Endothelial cell of umbilical vein (primary cell): ENCODE results near the gene PDIA5. TPM values are rescaled to one million over a fixed set of nuclear protein-coding genes. Genes with fewer than 3 reads are reported as not detected.

ENCODE experiments used
- BruUV-seq: library from RNA; stranded (reverse); fragments of 400-500 nt; replicated peaks from 2 replicates; lab custom pipeline; 2021; lab: Mats Ljungman, UMichigan
- CTCF ChIA-PET: fragments of 300-600, 350-600 bp; sonication (Branson Sonifier 250); formaldehyde crosslinking; loops from one replicate; lab custom pipeline; 2021; ENCODE audit warnings: antibody characterized with exemption, inconsistent platforms; lab: Charles Lee
- POLR2A ChIA-PET: fragments of 300-600, 350-600 bp; sonication (Branson Sonifier 250); formaldehyde crosslinking; loops from one replicate; lab custom pipeline; 2021; ENCODE audit warnings: antibody characterized with exemption, inconsistent platforms; lab: Charles Lee
- DNase-seq: peaks from one replicate; pipeline ENCODE4 v3.0.0-alpha.2; 2011; ENCODE audit warnings: low read depth, low spot score
- FAIRE-seq: peaks from 2 replicates; lab custom pipeline; 2011; peaks lifted over from hg19 to GRCh38; lab: Jason Lieb, UNC
- H2AFZ ChIP-seq: 2 replicates; pipeline ENCODE4 v1.6.0; 2012; ENCODE audit warnings: low read depth, low read length, control low read depth, inconsistent platforms
- H3K27ac ChIP-seq: 2 replicates; pipeline ENCODE4 v1.5.1; 2011; ENCODE audit warnings: low read depth, mild to moderate bottlenecking, control low read depth, low read length, moderate library complexity; ENCODE audit not compliant: insufficient read depth
- H3K27me3 ChIP-seq, 2 experiments: 2 replicates each; pipeline versions ENCODE4 v1.6.0 to v1.6.1; 2011; ENCODE audit warnings: low read length in 2 of 2, mixed read lengths in 1 of 2; ENCODE audit not compliant: control insufficient read depth in 2 of 2, insufficient read depth in 2 of 2
- H3K36me3 ChIP-seq, 2 experiments: 2 replicates in 1 of 2; 3 replicates in 1 of 2; pipeline ENCODE4 v1.5.1; 2011; ENCODE audit warnings: low read length in 2 of 2, mild to moderate bottlenecking in 1 of 2, moderate library complexity in 1 of 2; ENCODE audit not compliant: control insufficient read depth in 2 of 2, insufficient read depth in 2 of 2; ENCODE audit errors: extremely low read depth in 1 of 2
- H3K4me1 ChIP-seq: 3 replicates; pipeline ENCODE4 v1.5.1; 2011; ENCODE audit warnings: mild to moderate bottlenecking, low read length; ENCODE audit not compliant: control insufficient read depth, insufficient read depth; ENCODE audit errors: extremely low read depth
- H3K4me2 ChIP-seq: 2 replicates; pipeline ENCODE4 v1.6.1; 2011; ENCODE audit warnings: low read length, control low read depth, mixed read lengths; ENCODE audit not compliant: insufficient read depth
- H3K4me3 ChIP-seq, 3 experiments: fragments of 200-600 bp in 1 of 3; sonication (generic), shearing (Covaris generic) in 1 of 3; replicated peaks in 1 of 3; 2 replicates each; pipeline ENCODE4 v1.5.1; 2011 to 2016; ENCODE audit warnings: control low read depth in 3 of 3, low read length in 3 of 3, mild to moderate bottlenecking in 2 of 3, inconsistent platforms in 1 of 3, low read depth in 1 of 3, moderate library complexity in 1 of 3; ENCODE audit not compliant: insufficient read depth in 1 of 3
- H3K79me2 ChIP-seq: 2 replicates; pipeline ENCODE4 v1.6.0; 2012; ENCODE audit warnings: low read length, inconsistent platforms; ENCODE audit not compliant: control insufficient read depth, insufficient read depth
- H3K9ac ChIP-seq: replicated peaks from 2 replicates; pipeline ENCODE3; 2011; ENCODE audit warnings: low read length, control low read depth; ENCODE audit not compliant: insufficient read depth; ENCODE audit errors: extremely low read depth
- H3K9me1 ChIP-seq: replicated peaks from 3 replicates; pipeline ENCODE4 v1.6.0; 2011; ENCODE audit warnings: mild to moderate bottlenecking, low read length; ENCODE audit not compliant: control insufficient read depth, insufficient read depth; ENCODE audit errors: extremely low read depth
- H3K9me3 ChIP-seq: replicated peaks from 2 replicates; pipeline ENCODE4 v1.5.1; 2012; ENCODE audit warnings: low read length, inconsistent platforms; ENCODE audit not compliant: control insufficient read depth, insufficient read depth
- H4K20me1 ChIP-seq: replicated peaks from 2 replicates; pipeline ENCODE3; 2011; ENCODE audit warnings: mild to moderate bottlenecking, low read length; ENCODE audit not compliant: control insufficient read depth, insufficient read depth; ENCODE audit errors: extremely low read depth
- EZH2 ChIP-seq: IDR thresholded peaks from 2 replicates; pipeline ENCODE4 v1.6.1; 2012; ENCODE audit warnings: borderline replicate concordance, low read depth, mild to moderate bottlenecking, moderate library complexity, low read length, inconsistent platforms; ENCODE audit not compliant: severe bottlenecking
- FOS ChIP-seq: IDR thresholded peaks from 2 replicates; pipeline ENCODE4 v1.6.1; 2011; ENCODE audit warnings: mild to moderate bottlenecking, low read length, moderate library complexity, borderline replicate concordance; ENCODE audit not compliant: insufficient read depth
- GATA2 ChIP-seq: IDR thresholded peaks from 2 replicates; pipeline ENCODE4 v1.7.0; 2011; ENCODE audit warnings: low read depth, mild to moderate bottlenecking, moderate library complexity, mixed read lengths, low read length; ENCODE audit not compliant: insufficient read length, insufficient read depth
- JUN ChIP-seq: IDR thresholded peaks from 2 replicates; pipeline ENCODE4 v1.6.1; 2011; ENCODE audit warnings: borderline replicate concordance, low read depth; ENCODE audit not compliant: insufficient read length, insufficient read depth
- MYC ChIP-seq: IDR thresholded peaks from one replicate; pipeline ENCODE4 v1.6.1; 2011; ENCODE audit warnings: mild to moderate bottlenecking, low read depth, low read length
- POLR2A ChIP-seq: IDR thresholded peaks from 2 replicates; pipeline ENCODE4 v1.6.1; 2012; ENCODE audit warnings: low read depth, mild to moderate bottlenecking, control low read depth, low read length
- POLR2AphosphoS5 ChIP-seq: IDR thresholded peaks from 2 replicates; pipeline ENCODE4 v1.6.1; 2012; ENCODE audit warnings: low read depth, mild to moderate bottlenecking, control low read depth, low read length, moderate library complexity; ENCODE audit not compliant: insufficient read depth
- dilution Hi-C: fragments of 300-500 bp; cut with MboI; formaldehyde crosslinking; loops from one replicate; pipeline ENCODE4 v1.15.0; 2019; ENCODE audit warnings: low sequenced_read_pairs; ENCODE audit not compliant: extremely low pct_ligation_motif_present
- intact Hi-C: fragments of 100-400 bp; cut with micrococcal nuclease; formaldehyde crosslinking; loops from one replicate; pipeline ENCODE4 v1.10.0; 2022
- polyA plus RNA-seq, 4 experiments: library from polyadenylated mRNA; depleted of rRNA in 3 of 4; stranded (reverse) in 3 of 4; unstranded in 1 of 4; fragments of >200 nt; gene quantifications; 2 replicates each; pipeline versions ENCODE4 v1.2.1 to v1.2.3, GENCODE V29; 2011 to 2012; ENCODE audit warnings: missing spikeins in 1 of 4
- total RNA-seq: library from RNA; stranded (reverse); gene quantifications from 2 replicates; pipeline ENCODE4 v1.2.3, GENCODE V29; 2021
- TF ChIP-seq, protein P1 (sequence below), 2 donors: IDR thresholded peaks; 1 replicate in 1 of 2; 2 replicates in 1 of 2; pipeline ENCODE4 v1.5.1; 2011; ENCODE audit warnings: low read length in 2 of 2, mild to moderate bottlenecking in 2 of 2, moderate library complexity in 2 of 2, control low read depth in 1 of 2, inconsistent platforms in 1 of 2, low read depth in 1 of 2; ENCODE audit not compliant: insufficient read depth in 1 of 2; ENCODE audit errors: extremely low read depth in 1 of 2
- TF ChIP-seq, protein P2 (sequence below): IDR thresholded peaks from 2 replicates; pipeline ENCODE4 v1.6.1; 2011; ENCODE audit not compliant: insufficient read depth, insufficient read length

Gene PDIA5
- total and polyA plus RNA-seq, 2 donors (not counting 3 experiments of a cell fraction or from before 2014, with no cell fraction given): 55.7 to 85.6 TPM

- POLR2A ChIA-PET: no interaction called here
- H3K36me3 ChIP-seq: peaks cover 18 to 32% of the 10 kb centered on the region in 2 experiments
- FAIRE-seq: no peak
Observed at GRCh38 chr3:123163141-123163540, 96.3 kb downstream of the PDIA5 start.

GRCh38 chr3:123165163-123165562, 98.3 kb downstream of the PDIA5 start:
- H3K79me2 ChIP-seq: no peaks in the 10 kb centered on the region
- H3K36me3 ChIP-seq: peaks cover 15 to 25% of the 10 kb centered on the region in 2 experiments
- no peaks in the 10 kb centered on the region for H3K4me1 ChIP-seq
- no peak overlapping the region for H3K27ac ChIP-seq
- H2AFZ ChIP-seq: no peak overlapping the region
- intact Hi-C loops (no loop called here), dilution Hi-C loops (no loop called here)
- BruUV-seq: no TSS peak
- no peaks in the 10 kb centered on the region for H3K9me3 ChIP-seq
- no peak overlapping the region for H3K4me3 ChIP-seq
- H3K9me1 ChIP-seq: no peaks in the 10 kb centered on the region
- TF ChIP-seq, protein P1, sequence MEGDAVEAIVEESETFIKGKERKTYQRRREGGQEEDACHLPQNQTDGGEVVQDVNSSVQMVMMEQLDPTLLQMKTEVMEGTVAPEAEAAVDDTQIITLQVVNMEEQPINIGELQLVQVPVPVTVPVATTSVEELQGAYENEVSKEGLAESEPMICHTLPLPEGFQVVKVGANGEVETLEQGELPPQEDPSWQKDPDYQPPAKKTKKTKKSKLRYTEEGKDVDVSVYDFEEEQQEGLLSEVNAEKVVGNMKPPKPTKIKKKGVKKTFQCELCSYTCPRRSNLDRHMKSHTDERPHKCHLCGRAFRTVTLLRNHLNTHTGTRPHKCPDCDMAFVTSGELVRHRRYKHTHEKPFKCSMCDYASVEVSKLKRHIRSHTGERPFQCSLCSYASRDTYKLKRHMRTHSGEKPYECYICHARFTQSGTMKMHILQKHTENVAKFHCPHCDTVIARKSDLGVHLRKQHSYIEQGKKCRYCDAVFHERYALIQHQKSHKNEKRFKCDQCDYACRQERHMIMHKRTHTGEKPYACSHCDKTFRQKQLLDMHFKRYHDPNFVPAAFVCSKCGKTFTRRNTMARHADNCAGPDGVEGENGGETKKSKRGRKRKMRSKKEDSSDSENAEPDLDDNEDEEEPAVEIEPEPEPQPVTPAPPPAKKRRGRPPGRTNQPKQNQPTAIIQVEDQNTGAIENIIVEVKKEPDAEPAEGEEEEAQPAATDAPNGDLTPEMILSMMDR (IDR thresholded peaks at IDR 0.05; ENCODE audit: extremely low read depth in 1 of 2, insufficient read depth in 1 of 2, low read depth in 1 of 2, low read length in 2 of 2): no peak
- no peak for TF ChIP-seq GATA2
- no peak for TF ChIP-seq FOS
- no peak for TF ChIP-seq EZH2
- TF ChIP-seq, protein P2, sequence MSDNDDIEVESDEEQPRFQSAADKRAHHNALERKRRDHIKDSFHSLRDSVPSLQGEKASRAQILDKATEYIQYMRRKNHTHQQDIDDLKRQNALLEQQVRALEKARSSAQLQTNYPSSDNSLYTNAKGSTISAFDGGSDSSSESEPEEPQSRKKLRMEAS: no peak
- no peak for TF ChIP-seq POLR2AphosphoS5
- no peak for TF ChIP-seq JUN
- TF ChIP-seq MYC: no peak
- no peak for TF ChIP-seq POLR2A
- POLR2A ChIA-PET: no interaction called here
- FAIRE-seq: no peak
- no peak overlapping the region for H3K4me2 ChIP-seq
- H3K9ac ChIP-seq: no peak overlapping the region
- no peak for DNase-seq
- no peaks in the 10 kb centered on the region for H3K27me3 ChIP-seq
- CTCF ChIA-PET: no interaction called here
- no peaks in the 10 kb centered on the region for H4K20me1 ChIP-seq

More at GRCh38 chr3:123163141-123163540, 96.3 kb downstream of the PDIA5 start:
- Histone ChIP-seq H3K4me2 (no peak overlapping the region), H3K79me2 (no peaks in the 10 kb centered on the region), H4K20me1 (no peaks in the 10 kb centered on the region), H3K27me3 (no peaks in the 10 kb centered on the region), H3K4me3 (no peak overlapping the region), H3K9ac (no peak overlapping the region), H3K4me1 (peaks cover 2% of the 10 kb centered on the region), H2AFZ (no peak overlapping the region), H3K9me1 (no peaks in the 10 kb centered on the region), H3K27ac (no peak overlapping the region), H3K9me3 (no peaks in the 10 kb centered on the region)
- dilution Hi-C loops (no loop called here), intact Hi-C loops (no loop called here)
- CTCF ChIA-PET: interaction anchor here (0.7 kb wide), 1 partner anchor 11 kb away, joined by 3 read pairs; no protein-coding TSS in a partner anchor
- TF ChIP-seq POLR2A: no peak
- no peak for TF ChIP-seq POLR2AphosphoS5
- no peak for TF ChIP-seq GATA2
- TF ChIP-seq FOS: no peak
- TF ChIP-seq EZH2: no peak
- BruUV-seq: no TSS peak
- DNase-seq: no peak
